Lung (tissue), 12 donors: Measurements from ENCODE around the gene ARHGAP19. TPM values are rescaled to one million over a fixed set of nuclear protein-coding genes. Genes with fewer than 3 reads are reported as not detected.

ENCODE experiments used
- ATAC-seq: fragments of 200-7000 bp; cut with Tn5 transposase; one replicate; pipeline ENCODE4 v1.9.1; 2020; ENCODE audit warnings: moderate number of reproducible peaks; ENCODE audit not compliant: insufficient read depth, low FRiP score
- DNase-seq, 3 donors: peaks; one replicate each; pipeline ENCODE4 v3.0.0-alpha.2; 2013 to 2017
- H3K27ac ChIP-seq, 2 donors: one replicate each; pipeline ENCODE4 v1.5.1; 2013; ENCODE audit warnings: mild to moderate bottlenecking in 2 of 2, moderate library complexity in 2 of 2, control low read depth in 1 of 2, inconsistent platforms in 1 of 2, low read depth in 1 of 2, low read length in 1 of 2
- H3K27me3 ChIP-seq, 3 donors: one replicate each; pipeline ENCODE4 v1.5.1; 2013; ENCODE audit warnings: low read length in 2 of 3; ENCODE audit not compliant: control insufficient read depth in 3 of 3, insufficient read depth in 3 of 3
- H3K36me3 ChIP-seq, 4 donors: one replicate each; pipeline ENCODE4 v1.5.1; 2013; ENCODE audit warnings: low read length in 4 of 4, mild to moderate bottlenecking in 1 of 4, moderate library complexity in 1 of 4; ENCODE audit not compliant: control insufficient read depth in 4 of 4, insufficient read depth in 4 of 4
- H3K4me1 ChIP-seq, 5 donors: one replicate each; pipeline ENCODE4 v1.5.1; 2013; ENCODE audit warnings: low read length in 5 of 5, mild to moderate bottlenecking in 2 of 5, moderate library complexity in 1 of 5; ENCODE audit not compliant: control insufficient read depth in 5 of 5, insufficient read depth in 5 of 5
- H3K4me3 ChIP-seq: one replicate; pipeline ENCODE4 v1.5.1; 2013; ENCODE audit warnings: mild to moderate bottlenecking, control low read depth, moderate library complexity
- H3K9ac ChIP-seq, 2 donors: one replicate each; pipeline ENCODE4 v1.5.1; 2013; ENCODE audit warnings: low read length in 2 of 2, control low read depth in 1 of 2; ENCODE audit not compliant: insufficient read depth in 1 of 2
- H3K9me3 ChIP-seq, 4 donors: one replicate each; pipeline ENCODE4 v1.5.1; 2013; ENCODE audit warnings: low read length in 3 of 4, mild to moderate bottlenecking in 1 of 4, moderate library complexity in 1 of 4; ENCODE audit not compliant: control insufficient read depth in 4 of 4, insufficient read depth in 3 of 4
- WGBS, 2 donors: extraction: QIAGEN DNeasy Blood & Tissue Kit; methylation state at CpG; one replicate each; pipeline ENCODE4 v1.1.7; 2013; 5-methylcytosine and 5-hydroxymethylcytosine counted together
- polyA plus RNA-seq, 2 donors: library from polyadenylated mRNA; stranded (reverse); fragments of 200-250 nt; gene quantifications; one replicate each; pipeline ENCODE4 v1.2.1, GENCODE V29; 2013
- total RNA-seq, 2 donors: library from RNA; depleted of rRNA in 1 of 2; stranded (reverse); fragments of >200 nt in 1 of 2; gene quantifications; one replicate each; pipeline ENCODE4 v1.2.1, GENCODE V29; 2014 to 2021
- TF ChIP-seq, protein P1 (sequence below): IDR thresholded peaks from 2 replicates; pipeline ENCODE4 v1.5.1; 2012; ENCODE audit warnings: mild to moderate bottlenecking; ENCODE audit errors: control extremely low read depth, extremely low read depth
- donor health status: control.
- donor health status: control.
- donor health status: Bipolar disorder and iron deficiency.
- donor health status: healthy.
- donor health status: DM: yes; HTN: yes; CAD: no.

Gene ARHGAP19
- total and polyA plus RNA-seq, 4 donors = 1.9 to 20.4 (median 8.5) TPM

DNA sequence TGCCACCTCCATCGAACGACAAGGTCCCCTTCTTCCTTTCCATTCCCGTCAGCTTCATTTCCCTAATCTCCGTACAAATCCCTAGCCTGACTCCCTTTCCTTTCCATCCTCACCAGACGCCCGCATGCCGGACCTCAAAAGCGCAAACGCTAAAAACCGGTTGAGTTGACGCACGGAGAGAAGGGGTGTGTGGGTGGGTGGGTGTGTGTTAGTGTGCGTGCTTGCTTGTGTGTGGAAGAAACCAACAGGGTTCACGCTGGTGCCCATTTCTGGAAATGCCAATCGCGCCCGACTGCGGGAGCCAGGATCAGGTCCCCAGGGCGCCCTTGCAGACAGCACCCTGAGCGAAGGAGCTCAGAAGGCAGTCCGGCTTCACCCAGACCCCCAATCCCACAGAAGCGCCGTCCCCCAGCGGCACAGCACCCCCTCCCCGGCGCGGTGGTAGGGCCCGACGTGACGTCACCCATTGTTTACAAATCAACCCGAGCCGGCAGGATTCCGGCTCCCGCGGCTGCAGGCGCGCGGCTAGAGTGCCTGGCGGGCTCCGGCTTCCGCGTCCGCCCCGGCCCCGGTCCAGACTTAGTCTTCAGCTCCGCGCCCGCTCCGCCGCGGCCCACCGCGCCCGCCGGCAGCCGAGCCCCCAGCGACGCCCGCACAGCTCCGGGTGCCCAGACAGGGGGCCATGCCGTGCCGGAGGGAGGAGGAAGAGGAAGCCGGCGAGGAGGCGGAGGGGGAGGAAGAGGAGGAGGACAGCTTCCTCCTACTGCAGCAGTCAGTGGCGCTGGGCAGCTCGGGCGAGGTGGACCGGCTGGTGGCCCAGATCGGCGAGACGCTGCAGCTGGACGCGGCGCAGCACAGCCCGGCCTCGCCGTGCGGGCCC lies 26.6 kb upstream of the ARHGAP19 start, which contains the start of gene FRAT1:
Gene FRAT1 (plus strand): TSS at position 500 of the 880 bp plus-strand sequence. CDS start 183 bp downstream, at position 683.
- 0 to 1% methylated on average over 60 to 79 of the region's 79 CpGs for WGBS, 2 donors
- ATAC-seq = peak; percentile 86

DNA sequence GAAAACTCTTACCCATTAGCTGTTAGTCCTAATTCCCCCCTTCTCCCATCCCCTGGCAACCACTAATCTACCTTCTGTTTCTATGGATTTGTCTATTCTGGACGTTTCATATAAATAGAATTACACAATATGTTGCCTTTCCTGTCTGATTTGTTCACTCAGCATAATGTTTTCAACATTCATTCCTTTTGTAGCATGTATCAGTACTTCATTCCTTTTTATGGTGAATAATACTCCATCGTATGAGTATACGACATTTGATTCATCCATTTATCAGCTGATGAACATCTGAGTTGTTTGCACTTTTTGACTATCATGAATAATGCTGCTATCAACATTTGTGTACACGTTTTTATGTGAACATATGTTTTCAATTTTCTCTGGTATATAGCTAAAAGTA lies 22.2 kb upstream of the ARHGAP19 start:
- no peak for ATAC-seq
- 51 to 59% methylated on average over 4 of the region's 4 CpGs for WGBS, 2 donors

More for the DNA sequence above, 26.6 kb upstream of the ARHGAP19 start, which contains the start of gene FRAT1:
- TF ChIP-seq, protein P1, sequence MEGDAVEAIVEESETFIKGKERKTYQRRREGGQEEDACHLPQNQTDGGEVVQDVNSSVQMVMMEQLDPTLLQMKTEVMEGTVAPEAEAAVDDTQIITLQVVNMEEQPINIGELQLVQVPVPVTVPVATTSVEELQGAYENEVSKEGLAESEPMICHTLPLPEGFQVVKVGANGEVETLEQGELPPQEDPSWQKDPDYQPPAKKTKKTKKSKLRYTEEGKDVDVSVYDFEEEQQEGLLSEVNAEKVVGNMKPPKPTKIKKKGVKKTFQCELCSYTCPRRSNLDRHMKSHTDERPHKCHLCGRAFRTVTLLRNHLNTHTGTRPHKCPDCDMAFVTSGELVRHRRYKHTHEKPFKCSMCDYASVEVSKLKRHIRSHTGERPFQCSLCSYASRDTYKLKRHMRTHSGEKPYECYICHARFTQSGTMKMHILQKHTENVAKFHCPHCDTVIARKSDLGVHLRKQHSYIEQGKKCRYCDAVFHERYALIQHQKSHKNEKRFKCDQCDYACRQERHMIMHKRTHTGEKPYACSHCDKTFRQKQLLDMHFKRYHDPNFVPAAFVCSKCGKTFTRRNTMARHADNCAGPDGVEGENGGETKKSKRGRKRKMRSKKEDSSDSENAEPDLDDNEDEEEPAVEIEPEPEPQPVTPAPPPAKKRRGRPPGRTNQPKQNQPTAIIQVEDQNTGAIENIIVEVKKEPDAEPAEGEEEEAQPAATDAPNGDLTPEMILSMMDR = no peak
- peak within 1 kb of the TSS; percentile 99 for H3K27ac ChIP-seq
- no peaks in the 10 kb centered on the region for H3K36me3 ChIP-seq
- peaks cover 0 to 24% (median 3%) of the 10 kb centered on the region in 5 donors for H3K4me1 ChIP-seq
- peak within 1 kb of the TSS; percentile 93 for H3K4me3 ChIP-seq
- H3K9me3 ChIP-seq = no peaks in the 10 kb centered on the region
- H3K27me3 ChIP-seq = peaks cover 0 to 24% (median 6%) of the 10 kb centered on the region in 3 donors
- peak; percentile 92 to 93 (median 93) for DNase-seq
- H3K9ac ChIP-seq = peak within 1 kb of the TSS; percentile 92 to 95

DNA sequence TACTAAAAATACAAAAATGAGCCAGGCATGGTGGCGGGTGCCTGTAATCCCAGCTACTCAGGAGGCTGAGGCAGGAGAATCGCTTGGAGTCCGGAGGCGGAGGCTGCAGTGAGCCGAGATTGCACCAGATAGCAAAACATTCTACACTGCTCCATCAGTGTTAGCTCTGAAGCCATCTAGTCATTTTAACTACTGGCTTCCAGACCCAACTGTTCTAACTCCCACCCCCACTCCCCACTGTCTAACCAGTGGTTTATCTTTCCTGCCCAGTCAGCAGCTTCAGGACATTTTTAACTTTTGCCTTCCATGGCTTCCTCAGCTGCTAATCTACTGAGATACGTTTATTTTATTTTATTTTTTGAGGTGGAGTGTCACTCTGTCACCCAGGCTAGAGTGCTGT lies 20.5 kb upstream of the ARHGAP19 start:
- WGBS, 2 donors = 85 to 86% methylated on average over 6 of the region's 6 CpGs
- H3K9me3 ChIP-seq = no peaks in the 10 kb centered on the region
- H3K4me3 ChIP-seq = no peak overlapping the region
- H3K36me3 ChIP-seq = no peaks in the 10 kb centered on the region
- peaks cover 0 to 4% (median 0%) of the 10 kb centered on the region in 3 donors for H3K27me3 ChIP-seq
- H3K27ac ChIP-seq = no peak overlapping the region
- H3K4me1 ChIP-seq = no peaks in the 10 kb centered on the region
- no peak overlapping the region for H3K9ac ChIP-seq
- TF ChIP-seq, protein P1 = no peak
- no peak for DNase-seq
- ATAC-seq = no peak

More for the DNA sequence above, 22.2 kb upstream of the ARHGAP19 start:
- TF ChIP-seq, protein P1 = no peak
- Histone ChIP-seq H3K4me3 (no peak overlapping the region), H3K4me1 (peaks cover 0 to 1% (median 0%) of the 10 kb centered on the region in 5 donors), H3K27ac (no peak overlapping the region), H3K9me3 (no peaks in the 10 kb centered on the region), H3K36me3 (no peaks in the 10 kb centered on the region), H3K27me3 (peaks cover 0 to 4% (median 0%) of the 10 kb centered on the region in 3 donors), H3K9ac (no peak overlapping the region)
- no peak for DNase-seq
